ENCODE measurements around the gene ATRX.

GRCh38 chrX:77668391-77669237 is 117.4 kb downstream of the ATRX start:
- TF ChIP-seq POLR2AphosphoS5 (IDR thresholded peaks at IDR 0.05; ENCODE audit: low read depth, low read length) = no peak
- TF ChIP-seq, protein P1, sequence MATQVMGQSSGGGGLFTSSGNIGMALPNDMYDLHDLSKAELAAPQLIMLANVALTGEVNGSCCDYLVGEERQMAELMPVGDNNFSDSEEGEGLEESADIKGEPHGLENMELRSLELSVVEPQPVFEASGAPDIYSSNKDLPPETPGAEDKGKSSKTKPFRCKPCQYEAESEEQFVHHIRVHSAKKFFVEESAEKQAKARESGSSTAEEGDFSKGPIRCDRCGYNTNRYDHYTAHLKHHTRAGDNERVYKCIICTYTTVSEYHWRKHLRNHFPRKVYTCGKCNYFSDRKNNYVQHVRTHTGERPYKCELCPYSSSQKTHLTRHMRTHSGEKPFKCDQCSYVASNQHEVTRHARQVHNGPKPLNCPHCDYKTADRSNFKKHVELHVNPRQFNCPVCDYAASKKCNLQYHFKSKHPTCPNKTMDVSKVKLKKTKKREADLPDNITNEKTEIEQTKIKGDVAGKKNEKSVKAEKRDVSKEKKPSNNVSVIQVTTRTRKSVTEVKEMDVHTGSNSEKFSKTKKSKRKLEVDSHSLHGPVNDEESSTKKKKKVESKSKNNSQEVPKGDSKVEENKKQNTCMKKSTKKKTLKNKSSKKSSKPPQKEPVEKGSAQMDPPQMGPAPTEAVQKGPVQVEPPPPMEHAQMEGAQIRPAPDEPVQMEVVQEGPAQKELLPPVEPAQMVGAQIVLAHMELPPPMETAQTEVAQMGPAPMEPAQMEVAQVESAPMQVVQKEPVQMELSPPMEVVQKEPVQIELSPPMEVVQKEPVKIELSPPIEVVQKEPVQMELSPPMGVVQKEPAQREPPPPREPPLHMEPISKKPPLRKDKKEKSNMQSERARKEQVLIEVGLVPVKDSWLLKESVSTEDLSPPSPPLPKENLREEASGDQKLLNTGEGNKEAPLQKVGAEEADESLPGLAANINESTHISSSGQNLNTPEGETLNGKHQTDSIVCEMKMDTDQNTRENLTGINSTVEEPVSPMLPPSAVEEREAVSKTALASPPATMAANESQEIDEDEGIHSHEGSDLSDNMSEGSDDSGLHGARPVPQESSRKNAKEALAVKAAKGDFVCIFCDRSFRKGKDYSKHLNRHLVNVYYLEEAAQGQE (IDR thresholded peaks at IDR 0.05; ENCODE audit: insufficient read depth in 1 of 2, low read depth in 2 of 2, low read length in 2 of 2) = no peak
- TF ChIP-seq FOXP2 (optimal IDR thresholded peaks at IDR 0.05; ENCODE audit: borderline replicate concordance, extremely low read depth, extremely low read length, insufficient read depth) = no peak
- no peak for TF ChIP-seq SIN3A (IDR thresholded peaks at IDR 0.05; ENCODE audit: borderline replicate concordance, insufficient read depth, low read length)
- TF ChIP-seq TAF1 (IDR thresholded peaks at IDR 0.05; ENCODE audit: borderline replicate concordance, insufficient read depth, low read length) = no peak

Measured in PFSK-1 (cell line).